Memory B cell (primary cell): Measurements from ENCODE around the gene RAB27A.
"Not testable (repeated sequence)": the region's sequence is repeated elsewhere in the genome, so short reads cannot be mapped to it uniquely, and the experiment has no call there.

ENCODE experiments used
- ATAC-seq: fragments of 150-1000 bp; cut with Tn5 transposase; 2 replicates; pipeline ENCODE4 v1.10.0; 2021; ENCODE audit warnings: low read depth, mild to moderate bottlenecking, moderate library complexity
- DNase-seq, 2 donors: peaks; one replicate each; pipeline ENCODE4 v3.0.0; 2022; ENCODE audit warnings: low spot score in 2 of 2
- H3K27ac Mint-ChIP-seq: one replicate; pipeline ENCODE4 v1.8.0; 2022; ENCODE audit warnings: mild to moderate bottlenecking, moderate library complexity, mixed read lengths
- H3K27me3 Mint-ChIP-seq: one replicate; pipeline ENCODE4 v1.8.0; 2022; ENCODE audit warnings: mixed read lengths
- H3K36me3 Mint-ChIP-seq: one replicate; pipeline ENCODE4 v1.8.0; 2022; ENCODE audit warnings: mild to moderate bottlenecking, mixed read lengths
- H3K4me1 Mint-ChIP-seq: one replicate; pipeline ENCODE4 v1.8.0; 2022; ENCODE audit warnings: mixed read lengths
- H3K4me3 Mint-ChIP-seq: one replicate; pipeline ENCODE4 v1.8.0; 2022; ENCODE audit warnings: mild to moderate bottlenecking, moderate library complexity, mixed read lengths
- H3K9me3 Mint-ChIP-seq: one replicate; pipeline ENCODE4 v1.8.0; 2022; ENCODE audit warnings: mixed read lengths

RAB27A gene

DNA sequence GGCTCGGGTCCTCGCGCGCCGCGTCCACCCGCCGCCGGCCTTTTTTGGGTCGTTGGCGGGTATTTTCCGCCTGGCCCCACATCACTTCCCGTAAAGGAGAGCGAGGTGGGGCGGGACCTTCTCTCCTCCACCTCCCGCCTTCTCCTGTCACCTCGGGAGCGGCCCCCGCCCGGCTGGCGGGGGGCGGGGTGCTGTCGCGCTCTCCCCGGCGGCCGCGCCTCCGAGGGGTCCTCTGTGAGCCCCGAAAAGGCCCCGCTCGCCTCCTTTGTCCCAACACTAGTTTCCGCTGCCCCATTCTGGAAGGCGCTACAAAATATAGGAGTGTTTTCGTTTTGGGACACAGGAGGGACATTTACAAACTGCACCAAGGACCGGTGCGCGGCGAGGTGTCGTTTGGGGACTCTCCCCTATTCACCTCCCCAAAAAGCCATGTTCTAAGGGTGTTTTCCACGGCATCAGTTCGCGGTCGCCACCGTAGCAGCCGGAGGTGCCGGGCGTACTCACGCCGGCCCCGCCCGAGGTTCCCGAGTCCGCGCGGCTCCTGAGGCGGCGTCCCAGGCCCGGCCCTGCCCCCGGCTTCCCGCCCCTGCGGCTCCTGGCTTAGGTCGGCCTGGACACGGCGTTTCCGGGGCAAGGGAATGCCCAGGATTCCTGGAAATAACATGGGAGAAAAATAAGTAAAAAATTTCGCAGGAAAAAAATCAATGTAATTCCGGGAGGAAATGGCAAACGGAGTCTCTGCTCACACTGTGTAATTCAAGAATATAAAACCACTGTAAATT, at the start of gene RAB27A:
Gene RAB27A, minus strand, starts transcription at position 68 of the 782 bp plus-strand sequence. CDS start 54,879 bp downstream, outside the sequence.
- no peaks in the 10 kb centered on the region for H3K9me3 Mint-ChIP-seq
- peak; percentile 82 for ATAC-seq
- peak; percentile 57 to 59 for DNase-seq
- peak within 1 kb of the TSS; percentile 90 for H3K27ac Mint-ChIP-seq
- H3K36me3 Mint-ChIP-seq: no peaks in the 10 kb centered on the region
- peaks cover 13% of the 10 kb centered on the region for H3K4me1 Mint-ChIP-seq
- no peaks in the 10 kb centered on the region for H3K27me3 Mint-ChIP-seq
- H3K4me3 Mint-ChIP-seq: peak within 1 kb of the TSS; percentile 92

DNA sequence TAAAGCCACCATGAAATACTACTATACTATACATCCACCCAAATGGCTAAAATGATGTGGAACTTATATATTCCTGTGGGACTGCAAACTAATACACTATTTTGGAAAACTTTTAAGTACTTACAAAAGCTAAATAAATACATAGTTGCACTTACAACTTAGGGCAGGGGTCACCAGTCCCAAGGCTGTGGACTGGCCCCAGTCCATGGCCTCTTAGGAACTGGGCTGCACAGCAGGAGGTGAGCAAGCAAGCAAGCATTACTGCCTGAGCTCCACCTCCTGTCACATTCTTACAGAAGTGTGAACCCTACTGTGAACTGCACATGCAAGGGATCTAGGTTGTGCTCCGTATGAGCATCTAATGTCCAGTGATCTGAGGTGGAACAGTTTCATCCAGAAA, 47.5 kb upstream of the RAB27A start:
- Mint-ChIP-seq H3K9me3 (no peaks in the 10 kb centered on the region), H3K4me3 (no peak overlapping the region), H3K36me3 (peaks cover 10% of the 10 kb centered on the region), H3K4me1 (no peaks in the 10 kb centered on the region), H3K27me3 (no peaks in the 10 kb centered on the region), H3K27ac (no peak overlapping the region)
- no peak for DNase-seq
- ATAC-seq: no peak

DNA sequence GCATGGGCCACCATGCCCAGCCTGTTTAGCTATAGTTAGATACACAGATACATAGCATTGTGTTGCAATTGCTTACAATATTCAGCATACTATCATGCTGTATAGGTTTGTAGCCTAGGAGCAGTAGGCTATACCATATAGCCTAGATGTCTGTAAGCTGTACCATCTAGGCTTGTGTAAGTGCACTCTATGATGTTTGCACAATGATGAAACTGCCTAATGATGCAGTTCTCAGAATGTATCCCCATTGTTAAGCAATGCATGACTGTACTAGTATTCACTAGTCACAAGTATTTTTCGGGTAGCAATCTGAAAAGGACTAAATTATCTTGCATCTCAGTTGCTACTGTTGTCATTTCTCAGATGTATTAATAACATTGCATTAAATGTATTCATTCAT, 45.4 kb upstream of the RAB27A start:
- DNase-seq (no peak), ATAC-seq (no peak)
- Mint-ChIP-seq H3K27me3 (no peaks in the 10 kb centered on the region), H3K9me3 (no peaks in the 10 kb centered on the region), H3K4me1 (no peaks in the 10 kb centered on the region), H3K27ac (no peak overlapping the region), H3K4me3 (no peak overlapping the region), H3K36me3 (peaks cover 19% of the 10 kb centered on the region)

DNA sequence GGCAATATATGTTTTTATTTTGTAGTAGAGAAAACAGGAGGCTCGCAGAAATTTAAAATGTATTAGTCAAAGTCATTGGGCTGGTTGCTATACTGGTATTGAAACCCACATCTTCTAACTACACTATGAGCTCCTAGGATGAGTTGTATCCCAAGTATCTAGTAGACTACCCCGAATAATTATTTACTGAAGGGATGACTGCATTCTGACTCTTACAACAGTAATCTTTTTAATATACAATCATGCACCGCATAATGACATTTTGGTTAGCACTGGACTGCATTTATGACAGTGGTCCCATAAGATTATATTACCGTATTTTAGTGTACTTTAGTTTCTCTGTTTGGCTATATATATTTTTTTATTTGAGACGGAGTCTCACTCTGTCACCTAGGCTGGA, 44.8 kb upstream of the RAB27A start:
- ATAC-seq (no peak), DNase-seq (no peak)
- no peak overlapping the region for H3K27ac Mint-ChIP-seq
- H3K9me3 Mint-ChIP-seq: no peaks in the 10 kb centered on the region
- no peaks in the 10 kb centered on the region for H3K27me3 Mint-ChIP-seq
- H3K4me1 Mint-ChIP-seq: no peaks in the 10 kb centered on the region
- no peak overlapping the region for H3K4me3 Mint-ChIP-seq
- peaks cover 19% of the 10 kb centered on the region for H3K36me3 Mint-ChIP-seq

- Mint-ChIP-seq H3K9me3 (no peaks in the 10 kb centered on the region), H3K36me3 (peaks cover 20% of the 10 kb centered on the region), H3K4me3 (no peak overlapping the region), H3K4me1 (peaks cover 13% of the 10 kb centered on the region), H3K27ac (no peak overlapping the region), H3K27me3 (no peaks in the 10 kb centered on the region)
- DNase-seq (no peak), ATAC-seq (no peak)
Observed at GRCh38 chr15:55327387-55327786, 37.8 kb upstream of the RAB27A start.

DNA sequence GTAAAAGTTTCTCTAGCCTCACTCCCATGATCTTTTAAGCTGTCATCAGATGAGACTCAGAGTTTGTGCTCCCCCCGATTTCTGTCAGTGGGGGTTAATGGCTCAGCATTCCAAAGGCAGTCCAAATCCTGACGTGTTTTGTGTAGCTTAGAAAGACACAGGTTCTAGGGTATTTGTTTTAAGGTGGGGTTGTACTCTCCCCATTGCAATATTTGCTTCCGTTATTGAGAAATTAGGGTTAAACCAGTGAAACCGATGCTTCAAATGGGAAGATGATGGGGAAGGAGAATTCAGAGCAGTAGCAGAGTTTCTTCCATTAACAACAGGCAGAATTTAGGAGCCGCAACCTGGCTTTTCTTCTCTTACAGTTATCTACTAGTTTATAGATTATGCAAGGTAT, 32.9 kb upstream of the RAB27A start:
- Mint-ChIP-seq H3K27me3 (no peaks in the 10 kb centered on the region), H3K4me1 (peaks cover 24% of the 10 kb centered on the region), H3K9me3 (no peaks in the 10 kb centered on the region), H3K27ac (peak overlapping the region; percentile 45), H3K4me3 (no peak overlapping the region), H3K36me3 (peaks cover 11% of the 10 kb centered on the region)
- DNase-seq (no peak), ATAC-seq (no peak)

DNA sequence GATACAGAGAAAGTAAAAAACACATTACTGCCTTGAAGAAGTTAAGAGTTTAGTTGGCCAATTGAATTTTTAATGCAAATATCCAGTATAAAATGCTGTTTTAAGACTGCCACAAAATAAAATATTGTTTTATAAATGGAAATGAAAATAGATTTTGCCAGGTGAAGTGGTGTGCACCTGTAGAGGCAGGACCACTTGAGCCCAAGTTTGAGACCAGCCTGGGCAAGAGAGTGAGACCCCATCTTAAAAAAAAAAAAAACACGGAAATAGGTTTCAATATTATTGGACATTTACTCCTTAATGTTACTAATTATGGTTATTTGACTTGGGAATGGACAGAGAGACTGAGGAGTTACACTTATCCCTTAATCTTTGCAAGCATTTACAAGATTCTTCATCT, 31.4 kb upstream of the RAB27A start:
- Mint-ChIP-seq H3K27me3 (no peaks in the 10 kb centered on the region), H3K9me3 (no peaks in the 10 kb centered on the region), H3K27ac (no peak overlapping the region), H3K36me3 (peaks cover 14% of the 10 kb centered on the region), H3K4me1 (peaks cover 28% of the 10 kb centered on the region), H3K4me3 (no peak overlapping the region)
- DNase-seq (no peak), ATAC-seq (no peak)

GRCh38 chr15:55320238-55320550, 30.6 kb upstream of the RAB27A start:
- ATAC-seq (no peak), DNase-seq (no peak)
- peak overlapping the region; percentile 61 for H3K4me3 Mint-ChIP-seq
- no peaks in the 10 kb centered on the region for H3K9me3 Mint-ChIP-seq
- H3K27me3 Mint-ChIP-seq: no peaks in the 10 kb centered on the region
- H3K4me1 Mint-ChIP-seq: peaks cover 32% of the 10 kb centered on the region
- H3K36me3 Mint-ChIP-seq: peaks cover 14% of the 10 kb centered on the region
- no peak overlapping the region for H3K27ac Mint-ChIP-seq

- peak overlapping the region; percentile 99 for H3K27ac Mint-ChIP-seq
- peak overlapping the region; percentile 99 for H3K4me3 Mint-ChIP-seq
- H3K36me3 Mint-ChIP-seq: peaks cover 14% of the 10 kb centered on the region
- DNase-seq: no peak
- no peaks in the 10 kb centered on the region for H3K27me3 Mint-ChIP-seq
- H3K9me3 Mint-ChIP-seq: no peaks in the 10 kb centered on the region
- H3K4me1 Mint-ChIP-seq: peaks cover 37% of the 10 kb centered on the region
- no peak for ATAC-seq
Observed at GRCh38 chr15:55319537-55320237, 30.1 kb upstream of the RAB27A start.

GRCh38 chr15:55318588-55319494, 29.2 kb upstream of the RAB27A start, which contains the start of the genes PIGB and PIGBOS1:
Gene PIGB, plus strand, starts transcription at chr15:55319222. Its CDS starts 29 bp downstream, at chr15:55319251.
Gene PIGBOS1, minus strand, starts transcription at chr15:55319123. Its CDS starts 1,331 bp downstream, at chr15:55317792.
- ATAC-seq: peak; percentile 88
- Mint-ChIP-seq H3K4me1 (peaks cover 38% of the 10 kb centered on the region), H3K4me3 (peak within 1 kb of the TSS; percentile 99), H3K27me3 (no peaks in the 10 kb centered on the region), H3K36me3 (peaks cover 10% of the 10 kb centered on the region), H3K27ac (peak within 1 kb of the TSS; percentile 99), H3K9me3 (no peaks in the 10 kb centered on the region)
- peak; percentile 83 to 88 for DNase-seq

GRCh38 chr15:55302801-55303200, 13.2 kb upstream of the RAB27A start:
- not testable (repeated sequence) for DNase-seq, ATAC-seq, H3K4me1 Mint-ChIP-seq, H3K27ac Mint-ChIP-seq, H3K9me3 Mint-ChIP-seq, H3K4me3 Mint-ChIP-seq, H3K27me3 Mint-ChIP-seq
- peaks cover 18% of the 10 kb centered on the region for H3K36me3 Mint-ChIP-seq

GRCh38 chr15:55297315-55297714, 7.7 kb upstream of the RAB27A start:
- DNase-seq (no peak), ATAC-seq (no peak)
- Mint-ChIP-seq H3K4me3 (no peak overlapping the region), H3K36me3 (no peaks in the 10 kb centered on the region), H3K27me3 (no peaks in the 10 kb centered on the region), H3K9me3 (no peaks in the 10 kb centered on the region), H3K4me1 (no peaks in the 10 kb centered on the region), H3K27ac (no peak overlapping the region)

DNA sequence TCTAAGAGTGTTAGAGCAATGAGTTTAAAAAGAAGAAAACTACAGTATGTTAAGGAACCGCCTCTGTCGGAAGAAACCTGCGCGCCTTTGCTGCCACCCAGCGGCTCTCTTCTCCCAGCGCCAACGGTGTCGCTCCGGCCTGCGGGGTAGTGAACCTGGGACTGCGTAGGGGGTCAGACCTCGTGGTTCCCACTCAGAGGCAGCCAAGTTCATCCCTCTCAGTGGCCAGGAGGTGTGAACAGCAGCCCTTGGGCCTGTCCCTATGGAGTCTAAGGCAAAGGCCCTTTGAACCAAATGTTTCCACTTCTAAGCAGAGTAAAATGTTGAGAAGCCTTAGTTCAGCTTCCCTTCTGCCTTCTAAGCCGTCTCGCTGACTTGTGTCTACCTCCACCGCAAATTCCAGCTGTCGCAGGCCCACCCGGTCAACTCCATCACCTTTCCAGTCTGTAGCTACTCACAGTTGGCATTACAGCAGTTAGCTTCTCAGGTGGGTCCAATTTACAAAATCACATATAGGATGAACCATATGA, 980 bp upstream of the RAB27A start:
- H3K27me3 Mint-ChIP-seq: no peaks in the 10 kb centered on the region

More for the DNA sequence above, 980 bp upstream of the RAB27A start:
- Mint-ChIP-seq H3K4me3 (peak overlapping the region; percentile 88), H3K36me3 (no peaks in the 10 kb centered on the region), H3K4me1 (peaks cover 11% of the 10 kb centered on the region), H3K27ac (peak overlapping the region; percentile 90), H3K9me3 (no peaks in the 10 kb centered on the region)
- ATAC-seq (peak; percentile 83), DNase-seq (peak; percentile 79 to 82)
